GM19397 (cell line): ENCODE measurements around the gene PKM.

Experiments used
- ATAC-seq: cut with Tn5 transposase; IDR thresholded peaks from one replicate; pipeline ENCODE4 v1.9.1; 2021; ENCODE audit warnings: mild to moderate bottlenecking, moderate library complexity; ENCODE audit not compliant: unreplicated experiment

The PKM gene

DNA sequence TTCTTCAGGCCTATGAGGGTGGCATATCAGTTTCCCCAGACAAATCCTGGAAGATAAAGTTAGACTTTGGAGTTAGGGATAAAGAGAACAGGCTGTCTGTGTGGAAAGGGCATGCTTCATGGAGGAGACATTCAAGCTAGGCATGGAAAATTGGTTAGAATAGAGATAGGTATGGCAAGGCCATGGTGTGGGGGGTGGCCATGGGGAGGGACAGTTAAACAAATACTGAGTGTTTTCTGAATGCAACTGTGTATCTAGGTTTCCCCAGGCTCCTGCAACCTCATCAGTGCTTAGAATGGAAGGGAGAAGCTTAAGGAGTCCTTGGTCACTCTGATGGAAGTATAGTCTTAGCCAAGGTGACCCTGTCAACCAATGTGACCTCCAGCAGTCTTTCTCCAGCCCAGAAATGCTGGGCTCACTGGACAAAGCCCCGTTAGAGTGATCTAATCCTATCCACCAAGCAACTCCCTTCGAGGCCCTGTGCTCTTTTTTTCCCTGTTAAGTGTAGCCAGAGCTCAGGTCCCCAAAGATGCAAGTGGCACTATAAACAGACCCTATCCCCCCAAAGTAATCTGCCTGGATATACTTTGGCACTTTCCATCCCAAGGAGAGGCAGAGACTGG is 5.5 kb upstream of the PKM start:
- ATAC-seq, result no peak

DNA sequence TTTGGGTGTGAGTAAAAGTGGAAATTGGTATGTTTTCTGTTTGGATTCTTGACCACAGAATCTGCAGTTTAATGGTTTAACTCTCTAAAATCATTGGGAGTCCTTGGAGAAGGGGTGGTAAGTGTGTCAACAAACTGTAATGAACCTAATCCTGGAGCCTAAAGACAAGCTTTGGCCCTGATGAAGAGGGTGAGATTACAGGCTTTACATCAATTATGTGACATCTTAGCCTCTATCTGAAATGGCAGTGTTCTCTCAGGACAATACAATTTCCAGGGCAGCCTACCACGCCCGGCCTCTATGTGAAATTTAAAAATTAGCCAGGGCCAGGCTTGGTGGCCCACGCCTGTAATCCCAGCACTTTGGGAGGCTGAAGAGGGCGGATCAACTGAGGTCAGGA is 4.3 kb upstream of the PKM start:
- no peak for ATAC-seq

DNA sequence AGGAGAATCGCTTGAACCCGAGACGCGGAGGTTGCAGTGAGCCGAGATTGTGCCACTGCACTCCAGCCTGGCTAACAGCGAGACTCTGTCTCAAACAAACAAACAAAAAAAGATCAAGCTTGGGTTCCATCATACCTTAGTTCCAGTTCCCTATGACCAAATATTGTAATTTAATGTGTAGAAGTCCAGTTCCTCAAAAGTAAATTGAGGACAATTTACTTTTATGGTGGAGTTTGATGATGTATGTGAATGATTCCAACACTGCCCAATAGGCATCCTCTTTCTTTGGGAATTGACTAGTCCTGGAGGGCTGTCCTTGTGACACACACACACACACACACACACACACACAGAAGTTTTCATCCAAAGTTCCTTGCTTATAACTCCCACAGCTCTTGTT is 2.8 kb upstream of the PKM start:
- no peak for ATAC-seq

DNA sequence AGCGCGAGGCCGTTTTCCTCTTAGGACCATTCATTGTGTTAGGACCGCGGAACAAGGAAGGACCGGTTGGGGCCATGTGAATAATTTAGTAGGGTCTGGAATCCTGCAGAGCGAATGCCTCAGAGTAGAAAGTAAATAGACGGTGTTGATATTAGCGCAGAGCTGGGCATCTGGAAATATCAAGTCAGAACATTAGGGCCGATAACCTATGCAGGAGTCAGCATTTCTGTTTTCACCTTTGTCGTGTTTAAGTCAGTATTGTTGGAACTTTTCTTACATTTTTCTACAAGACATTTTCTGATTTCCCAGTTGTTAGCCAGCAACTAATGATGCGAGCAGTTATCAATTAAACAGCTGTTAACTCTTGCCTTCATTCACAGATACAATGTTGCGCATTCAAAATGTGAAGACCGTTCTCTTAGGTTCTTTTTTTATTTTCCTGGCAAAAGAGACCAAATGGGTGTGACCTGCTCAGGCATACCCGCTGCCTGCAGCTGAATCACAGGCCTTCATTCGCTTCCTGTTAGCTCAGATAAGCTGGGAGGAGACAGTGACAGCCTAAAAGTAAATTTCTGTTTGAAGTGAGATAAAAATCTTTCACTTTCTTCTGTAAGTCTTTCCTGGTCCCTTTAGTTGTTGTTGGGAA is 966 bp upstream of the PKM start:
- no peak for ATAC-seq

DNA sequence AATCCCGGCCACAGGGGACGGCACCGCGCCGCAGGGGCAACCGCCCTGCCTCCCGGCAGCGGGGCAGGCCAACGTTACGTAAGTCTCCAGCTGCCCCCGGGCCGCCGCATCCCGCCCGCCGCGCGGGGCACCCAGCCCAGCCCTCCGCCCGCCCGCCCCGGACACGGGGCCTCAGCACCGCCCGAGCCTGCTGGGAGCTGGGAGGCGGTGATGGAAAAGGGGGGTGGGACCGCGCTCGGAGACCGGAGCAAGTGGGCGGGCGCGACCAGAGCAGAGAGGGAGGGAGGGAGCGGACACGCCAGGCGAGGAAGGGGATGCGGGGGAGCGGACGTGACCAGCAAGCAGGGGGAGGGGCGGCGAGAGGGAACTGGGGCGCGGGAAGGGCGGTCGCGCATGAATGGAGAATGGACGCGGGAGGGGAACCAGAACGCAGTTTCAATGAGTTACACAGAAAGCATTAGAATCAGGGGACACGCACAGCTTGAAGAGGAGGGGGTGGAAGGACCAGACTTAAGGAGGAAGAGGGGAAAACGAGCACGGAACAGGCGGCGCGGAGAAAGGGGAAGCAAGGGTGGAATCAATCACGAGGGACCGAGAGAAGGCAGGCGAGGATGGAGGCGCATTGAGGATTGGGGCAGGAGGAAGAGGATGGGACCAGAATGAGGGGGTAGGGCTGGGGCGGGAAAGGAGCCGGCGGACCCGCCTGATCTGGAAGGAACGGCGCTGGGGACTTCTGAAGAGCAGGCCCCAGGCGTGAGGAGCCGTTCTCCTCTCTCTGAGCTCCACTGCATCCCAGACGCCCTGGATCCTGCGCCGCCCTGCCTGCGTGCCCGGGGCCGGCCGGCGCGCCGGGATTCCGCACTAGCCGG is 559 bp downstream of the PKM start:
- no peak for ATAC-seq

DNA sequence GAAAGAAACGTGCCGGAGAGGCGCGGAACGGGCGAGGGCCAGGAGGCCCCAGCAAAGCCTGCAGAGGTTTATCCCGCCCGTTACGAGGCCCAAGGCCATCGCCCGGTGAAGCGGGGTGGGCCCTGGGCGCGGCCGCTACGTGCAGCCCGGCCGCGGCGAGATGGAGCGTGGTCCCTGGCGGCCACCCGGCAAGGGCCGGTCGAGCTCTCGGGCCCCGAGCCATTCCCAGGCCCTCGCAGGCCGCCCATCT is 1.1 kb downstream of the PKM start:
- no peak for ATAC-seq

DNA sequence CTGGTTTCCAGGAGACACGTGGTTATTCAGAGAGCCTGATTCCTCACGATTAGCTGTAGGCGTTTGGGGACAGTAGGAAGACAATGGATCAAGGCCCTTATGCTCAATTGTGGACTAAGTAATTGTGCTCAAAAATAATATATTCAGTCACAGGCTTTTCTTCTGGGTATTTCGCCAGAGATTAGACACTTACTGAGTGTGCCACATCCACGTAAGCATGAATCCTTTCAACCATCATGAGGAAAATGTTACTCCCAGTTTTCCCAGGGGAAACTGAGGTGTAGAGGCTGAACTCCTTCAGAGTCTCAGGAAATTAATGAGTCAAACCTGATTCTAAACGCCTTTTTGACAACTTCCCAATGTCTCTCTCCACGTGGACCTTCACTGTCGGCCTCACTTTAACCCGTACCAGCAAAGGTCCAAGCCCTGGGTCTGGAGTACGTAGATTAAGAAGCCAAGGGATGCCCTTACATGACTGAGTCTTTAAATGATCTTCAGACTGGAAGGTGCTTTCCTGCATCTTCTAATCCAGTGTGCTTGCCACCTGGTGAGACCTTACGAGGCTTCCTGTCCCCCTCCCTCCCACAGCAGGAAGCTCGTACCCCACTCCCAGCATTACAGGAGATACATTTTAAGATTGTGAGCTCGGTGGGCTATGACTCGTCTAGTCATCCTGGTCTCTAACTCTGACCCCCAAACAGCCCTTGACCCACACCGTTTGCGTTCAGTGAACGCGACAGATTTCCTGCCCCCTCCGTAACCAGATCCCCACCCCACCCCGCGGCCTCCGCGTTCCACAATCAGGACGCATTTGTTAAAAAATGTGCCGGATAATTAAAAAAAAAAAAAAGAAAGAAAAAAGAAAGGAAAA is 1.7 kb downstream of the PKM start:
- ATAC-seq, result no peak

DNA sequence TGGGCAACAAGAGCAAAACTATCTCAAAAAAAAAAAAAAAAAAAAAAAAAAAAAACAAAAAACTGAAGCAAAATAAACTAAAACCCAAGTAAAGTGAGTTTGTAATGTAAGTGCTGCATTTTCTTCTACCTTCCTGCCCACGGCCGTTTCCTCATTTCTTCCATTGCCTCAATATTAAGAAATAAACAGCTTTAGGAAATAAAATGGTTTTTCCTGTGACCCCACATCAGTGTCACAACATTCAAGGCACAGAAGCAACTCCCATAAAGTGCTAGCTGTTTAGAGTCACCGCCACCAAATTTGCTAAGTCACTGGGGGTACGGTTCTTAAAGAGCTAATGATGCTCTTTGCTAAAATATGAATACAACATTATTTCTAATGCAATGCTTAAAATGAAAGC is 3.3 kb downstream of the PKM start:
- ATAC-seq, result no peak

DNA sequence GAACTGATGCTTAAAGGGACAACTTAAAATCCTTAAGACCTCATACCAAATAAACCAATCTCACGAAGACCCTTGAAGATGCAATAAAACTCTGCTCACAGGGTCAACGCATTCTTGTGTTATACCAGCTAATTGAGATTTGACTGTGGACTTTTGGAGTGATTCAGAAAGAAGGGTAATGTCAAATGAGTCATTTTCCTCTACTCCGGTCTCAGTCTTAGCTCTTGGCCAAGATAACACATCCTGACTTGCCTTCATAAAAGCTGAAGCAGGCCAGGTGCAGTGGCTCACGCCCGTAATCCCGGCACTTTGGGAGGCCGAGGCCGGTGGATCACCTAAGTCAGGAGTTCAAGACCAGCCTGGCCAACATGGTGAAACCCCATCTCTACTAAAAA is 3.8 kb downstream of the PKM start:
- ATAC-seq, result no peak

DNA sequence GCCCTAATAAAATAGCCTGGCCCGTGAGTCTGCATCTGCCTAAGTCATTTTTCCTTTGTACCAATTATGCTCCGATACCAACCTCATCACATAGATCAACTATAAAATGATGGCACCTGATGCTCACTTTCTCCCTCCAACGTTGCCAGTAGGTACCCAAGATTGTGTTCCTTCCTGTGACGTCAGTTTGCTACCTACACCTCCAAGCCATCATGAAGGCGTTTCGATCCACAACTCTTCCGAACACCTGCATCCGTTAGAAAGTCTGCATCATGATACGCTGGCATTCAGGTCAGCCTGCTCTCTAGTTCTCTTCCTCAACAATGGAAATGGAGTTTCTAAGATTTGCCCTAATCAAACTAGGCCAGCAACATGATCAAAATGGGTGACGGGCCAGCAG is 7.7 kb downstream of the PKM start:
- ATAC-seq, result no peak

DNA sequence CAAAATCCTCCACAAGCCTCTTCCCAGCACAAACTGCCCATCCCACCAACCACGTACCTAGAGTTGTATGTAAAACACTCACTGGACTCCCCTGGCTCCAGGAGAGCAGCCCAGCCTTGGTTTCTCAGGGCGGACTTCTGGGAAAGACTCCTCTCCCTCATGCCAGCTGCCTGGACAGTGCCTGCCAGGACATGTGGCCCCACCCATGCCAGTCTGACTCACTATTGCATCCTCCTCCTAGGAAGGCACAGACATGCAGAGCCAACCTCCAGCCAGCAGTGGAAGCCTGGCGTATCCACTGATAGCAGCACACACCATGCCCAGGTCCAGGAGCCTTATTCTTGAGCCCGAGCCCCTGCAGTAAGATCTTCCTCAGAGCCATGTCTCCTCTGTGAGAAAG is 8.6 kb downstream of the PKM start:
- ATAC-seq, result no peak

DNA sequence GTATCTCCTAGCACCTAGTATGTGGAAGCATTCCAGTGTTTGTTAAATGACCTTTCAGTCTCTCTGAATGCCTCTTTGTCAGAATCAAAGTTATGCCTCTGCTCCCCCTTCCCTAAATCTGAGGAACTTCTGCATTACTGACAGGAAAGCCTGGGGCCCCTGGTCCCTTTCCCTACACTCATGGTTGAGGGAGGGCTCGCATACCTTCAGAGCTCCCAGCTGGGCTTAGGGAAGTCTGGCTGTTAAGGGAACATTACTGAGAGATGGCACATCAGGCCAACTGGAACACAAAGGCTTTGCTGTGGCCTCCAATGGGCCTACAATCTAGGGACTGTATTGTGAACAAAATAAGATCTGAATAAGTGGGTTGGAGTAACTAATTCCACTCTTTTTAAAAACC is 10.3 kb downstream of the PKM start:
- no peak for ATAC-seq

DNA sequence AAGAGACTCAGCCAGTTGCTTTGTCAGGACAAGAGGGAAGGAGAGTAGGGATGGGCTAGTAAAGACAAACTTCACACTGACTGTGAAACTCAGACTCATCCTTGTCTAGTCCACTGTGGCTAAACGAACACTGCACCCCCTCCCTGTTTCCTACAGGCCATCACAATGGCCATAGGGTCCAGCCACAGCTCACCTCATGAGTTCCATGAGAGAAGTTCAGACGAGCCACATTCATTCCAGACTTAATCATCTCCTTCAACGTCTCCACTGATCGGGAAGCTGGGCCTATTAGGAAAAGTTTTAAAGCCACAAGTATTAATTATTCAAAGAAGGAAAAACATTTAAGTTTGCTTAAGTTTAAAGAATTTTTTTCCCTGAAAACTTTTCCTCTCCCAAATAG is 13.8 kb downstream of the PKM start:
- no peak for ATAC-seq

DNA sequence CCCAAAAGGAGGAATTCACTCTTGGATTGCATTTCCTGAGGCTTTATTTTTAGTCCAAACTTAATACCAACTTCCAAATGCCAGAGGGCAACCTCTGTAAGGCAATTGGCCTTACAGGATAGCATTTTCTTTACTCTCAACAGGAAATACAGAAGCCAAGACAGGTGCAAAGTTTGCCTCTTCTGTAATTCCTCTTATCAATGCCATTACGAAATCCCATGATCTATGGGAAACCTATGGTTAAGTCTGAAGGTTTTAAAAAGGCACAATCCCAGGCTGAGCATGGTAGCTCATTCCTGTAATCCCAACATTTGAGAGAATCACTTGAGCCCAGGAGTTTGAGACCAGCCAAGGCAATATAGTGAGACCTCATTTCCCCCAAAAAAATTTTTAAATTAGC is 14.9 kb downstream of the PKM start:
- ATAC-seq, result no peak

DNA sequence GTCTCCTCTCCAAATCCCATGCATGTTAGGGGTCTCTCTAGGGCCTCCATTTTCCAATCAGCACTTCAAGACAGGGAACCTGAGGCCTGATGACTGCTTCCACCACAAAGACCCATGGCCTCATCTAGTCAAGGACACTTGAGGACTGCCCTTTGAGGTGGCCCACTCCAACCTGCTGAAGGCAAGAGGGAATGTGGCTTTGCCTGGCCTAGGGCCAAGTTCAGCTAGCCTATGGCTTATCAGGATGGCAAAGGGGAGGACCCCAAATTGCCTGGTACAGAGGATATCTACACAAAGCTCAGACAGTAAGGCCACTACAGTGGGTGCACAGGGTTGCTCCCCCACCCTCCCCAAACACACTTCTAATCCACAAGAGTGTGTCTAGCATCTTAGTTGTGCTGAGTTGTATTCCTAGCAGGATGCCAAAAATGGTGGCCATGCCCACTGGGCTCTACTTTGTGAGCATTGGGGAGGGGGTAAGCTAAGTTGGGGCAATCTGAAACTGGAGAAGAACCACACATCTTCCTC is 23.4 kb downstream of the PKM start:
- no peak for ATAC-seq

DNA sequence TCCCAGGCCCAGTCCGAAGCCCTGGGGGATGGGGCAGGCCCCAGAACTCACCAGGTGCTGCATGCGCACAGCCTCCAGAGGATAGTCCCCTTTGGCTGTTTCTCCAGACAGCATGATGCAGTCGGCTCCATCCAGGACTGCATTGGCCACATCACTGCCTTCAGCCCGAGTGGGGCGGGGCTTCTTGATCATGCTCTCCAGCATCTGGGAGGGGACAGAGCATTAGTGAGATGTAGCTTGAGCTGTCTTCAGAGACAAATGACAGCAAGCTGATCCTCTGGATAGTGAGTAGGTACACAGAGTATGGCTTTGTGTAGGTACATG is 24.4 kb downstream of the PKM start:
- ATAC-seq, result no peak

DNA sequence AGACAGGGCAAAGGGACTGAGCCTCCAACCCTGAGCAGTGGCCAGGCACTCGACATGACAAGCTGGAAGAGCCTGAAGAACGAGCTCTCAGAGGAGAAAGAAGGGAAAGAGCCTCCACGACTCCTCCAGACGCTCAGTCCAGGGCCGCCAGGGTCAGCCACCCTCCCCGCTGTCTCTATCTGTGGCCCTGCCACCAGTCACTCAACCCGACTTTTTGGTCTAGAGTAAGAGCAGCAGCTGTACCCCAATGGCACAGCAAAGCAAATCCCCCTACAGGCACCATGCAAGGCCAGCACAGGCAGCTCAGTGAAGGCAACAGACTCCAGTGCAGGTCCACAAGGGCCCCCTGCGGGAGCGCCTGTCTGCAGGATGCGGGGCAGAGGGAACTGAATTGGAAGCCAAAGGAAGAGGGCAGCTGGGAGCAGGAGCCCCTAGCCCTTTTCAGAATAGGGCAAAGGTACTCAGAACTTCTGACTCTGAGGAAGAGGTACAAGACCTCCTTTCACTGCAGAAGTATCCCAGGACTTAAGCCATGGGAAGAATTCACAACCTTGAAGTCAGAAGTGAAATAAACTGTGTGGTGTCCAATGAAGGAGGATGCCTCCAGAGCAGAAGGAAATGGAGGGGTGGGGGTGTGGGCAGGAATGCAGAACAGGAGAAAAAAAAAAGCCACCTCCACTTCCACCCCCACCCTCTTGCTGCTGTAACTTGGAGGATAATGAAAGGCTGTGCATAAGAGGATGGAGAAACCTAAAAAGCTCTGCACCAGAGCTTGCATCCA is 24.9 kb downstream of the PKM start:
- ATAC-seq, result no peak

DNA sequence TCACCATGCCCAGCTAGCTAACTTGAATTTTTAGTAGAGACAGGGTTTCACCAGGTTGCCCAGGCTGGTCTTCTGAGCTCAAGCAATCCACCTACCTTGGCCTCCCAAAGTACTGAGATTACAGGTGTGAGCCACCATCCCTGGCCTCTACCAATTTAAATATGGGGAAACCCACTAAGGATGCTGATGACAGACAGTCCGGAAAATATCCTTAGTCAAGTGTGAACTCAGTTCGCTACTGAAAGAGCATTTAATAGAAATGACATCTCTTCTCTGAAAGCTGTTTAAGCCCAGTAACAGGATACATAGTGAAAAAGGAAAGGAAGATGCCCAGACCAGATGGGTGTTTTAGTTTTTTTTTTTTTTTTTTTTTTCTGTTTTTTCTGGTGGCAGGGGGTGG is 25.7 kb downstream of the PKM start:
- ATAC-seq, result no peak

DNA sequence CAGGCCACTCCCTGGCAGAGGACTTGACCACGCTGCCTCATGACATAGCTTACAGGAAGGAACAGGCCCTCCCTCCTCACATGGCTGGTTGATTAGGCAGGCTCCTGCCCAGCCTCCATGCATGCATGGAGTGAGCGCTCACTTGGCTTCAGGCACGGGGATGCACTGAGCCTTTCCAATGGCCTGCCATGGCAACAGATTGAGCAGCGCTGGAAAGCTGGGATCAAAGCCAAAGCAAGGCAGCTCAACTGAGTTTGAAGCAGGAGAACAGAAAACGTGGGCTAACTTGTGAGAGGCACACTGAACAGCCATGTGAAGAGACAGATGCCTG is 27.5 kb downstream of the PKM start:
- ATAC-seq, result no peak

DNA sequence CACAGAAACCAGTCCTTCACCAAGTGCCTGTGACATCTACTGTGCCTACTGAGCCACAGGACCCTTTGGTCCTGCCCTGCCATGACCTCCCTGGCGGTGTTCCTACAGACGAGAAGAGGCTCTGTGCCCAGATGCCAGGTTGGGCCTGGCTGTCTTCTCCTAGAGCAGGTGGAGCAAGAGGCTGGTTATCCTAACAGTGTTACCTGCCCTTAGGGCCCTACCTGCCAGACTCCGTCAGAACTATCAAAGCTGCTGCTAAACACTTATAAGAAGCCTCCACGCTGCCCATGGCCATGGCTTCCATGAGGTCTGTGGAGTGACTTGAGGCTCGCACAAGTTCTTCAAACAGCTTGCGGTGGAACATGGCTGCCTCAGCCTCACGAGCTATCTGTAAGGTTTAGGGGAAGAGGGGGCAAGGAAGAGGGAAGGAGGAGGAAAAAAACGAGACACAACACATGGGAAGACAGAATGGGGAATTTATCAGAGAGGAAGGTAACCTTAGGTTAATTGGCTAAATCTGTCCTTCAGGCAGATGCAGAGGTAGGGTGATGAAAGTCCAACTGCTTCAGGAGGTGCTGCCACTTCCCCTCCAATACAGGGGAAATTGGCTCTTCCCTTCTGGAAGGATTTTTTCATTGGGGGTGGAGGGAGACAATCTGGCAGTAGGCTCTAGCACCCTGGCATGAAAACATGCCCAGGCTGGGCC is 28.0 kb downstream of the PKM start:
- no peak for ATAC-seq
